SK-MEL-5 (cell line): Measurements from ENCODE around the gene KSR2. TPM values are rescaled to one million over a fixed set of nuclear protein-coding genes. Genes with fewer than 3 reads are reported as not detected.

ENCODE experiments used
- DNase-seq: peaks from one replicate; pipeline ENCODE4 v3.0.0-alpha.2; 2016; ENCODE audit warnings: low read depth, low spot score
- in situ Hi-C: cut with HindIII; loops from 2 replicates; pipeline ENCODE4 v1.10.0; 2016; ENCODE audit warnings: low sequenced_read_pairs, high pct_unique_total_duplicates, low pct_unique_long_range_greater_than_20kb
- total RNA-seq: library from RNA; depleted of rRNA; stranded (reverse); fragments of >200 nt; shearing (Covaris generic); gene quantifications from 2 replicates; pipeline ENCODE4 v1.2.3, GENCODE V29; 2014

The KSR2 gene
- total RNA-seq, 1 experiment from 2014 or later = 0.03 TPM

GRCh38 chr12:117525766-117526165, 443.0 kb downstream of the KSR2 start:
- in situ Hi-C loops = no loop called here
- no peak for DNase-seq

GRCh38 chr12:117524806-117525205, 444.0 kb downstream of the KSR2 start:
- no peak for DNase-seq
- in situ Hi-C loops = no loop called here

GRCh38 chr12:117523971-117524370, 444.8 kb downstream of the KSR2 start:
- in situ Hi-C loops = no loop called here
- DNase-seq = no peak

- no peak for DNase-seq
- in situ Hi-C loops = no loop called here
Measured at GRCh38 chr12:117522559-117522958, 446.2 kb downstream of the KSR2 start.

- DNase-seq = no peak
- in situ Hi-C loops = no loop called here
Measured at GRCh38 chr12:117521867-117522266, 446.9 kb downstream of the KSR2 start.

- in situ Hi-C loops = no loop called here
- no peak for DNase-seq
Measured at GRCh38 chr12:117521346-117521745, 447.4 kb downstream of the KSR2 start.

GRCh38 chr12:117518594-117519270, 450.1 kb downstream of the KSR2 start:
- in situ Hi-C loops = no loop called here
- DNase-seq = peak; percentile 9

GRCh38 chr12:117517219-117517739, 451.5 kb downstream of the KSR2 start:
- no peak for DNase-seq
- in situ Hi-C loops = no loop called here

- no peak for DNase-seq
- in situ Hi-C loops = no loop called here
Measured at GRCh38 chr12:117516034-117516433, 452.8 kb downstream of the KSR2 start.

- in situ Hi-C loops = no loop called here
Measured at GRCh38 chr12:117514016-117514415, 454.8 kb downstream of the KSR2 start.

GRCh38 chr12:117513353-117513752, 455.4 kb downstream of the KSR2 start:
- no peak for DNase-seq
- in situ Hi-C loops = no loop called here

More at GRCh38 chr12:117514016-117514415, 454.8 kb downstream of the KSR2 start:
- no peak for DNase-seq

- in situ Hi-C loops = no loop called here
- DNase-seq = no peak
Measured at GRCh38 chr12:117508468-117508867, 460.3 kb downstream of the KSR2 start.

- DNase-seq = no peak
- in situ Hi-C loops = no loop called here
Measured at GRCh38 chr12:117507548-117507947, 461.2 kb downstream of the KSR2 start.

- no peak for DNase-seq
- in situ Hi-C loops = no loop called here
Measured at GRCh38 chr12:117506333-117506732, 462.5 kb downstream of the KSR2 start.

GRCh38 chr12:117502633-117503032, 466.2 kb downstream of the KSR2 start:
- in situ Hi-C loops = no loop called here

GRCh38 chr12:117502233-117502632, 466.6 kb downstream of the KSR2 start:
- DNase-seq = no peak
- in situ Hi-C loops = no loop called here

More at GRCh38 chr12:117502633-117503032, 466.2 kb downstream of the KSR2 start:
- DNase-seq = no peak

GRCh38 chr12:117501076-117501869, 467.5 kb downstream of the KSR2 start:
- no peak for DNase-seq
- in situ Hi-C loops = no loop called here

- no peak for DNase-seq
- in situ Hi-C loops = no loop called here
Measured at GRCh38 chr12:117499759-117500485, 468.9 kb downstream of the KSR2 start.
